Measurements from ENCODE around the gene UBE2I. TPM values are rescaled to one million over a fixed set of nuclear protein-coding genes. Genes with fewer than 3 reads are reported as not detected.
A peak's percentile ranks its signal among the peaks of the same experiment; 100 is the strongest.

The UBE2I gene
- total RNA-seq, 1 experiment from 2014 or later: 71.3 TPM

GRCh38 chr16:1344499-1344898 is 35.1 kb downstream of the UBE2I start:
- Histone ChIP-seq H3K9me2 (replicated peaks; ENCODE audit: low read length) (no peaks in the 10 kb centered on the region), H3K9ac (ENCODE audit: low read length) (no peak overlapping the region), H3K4me1 (ENCODE audit: insufficient read depth, low read length) (no peaks in the 10 kb centered on the region; the same call in 1 of the 2 replicates), H3F3A (ENCODE audit: low read length, unreplicated experiment) (no peaks in the 10 kb centered on the region), H3K36me3 (ENCODE audit: low read depth, low read length) (no peaks in the 10 kb centered on the region), H4K20me1 (ENCODE audit: low read length) (no peaks in the 10 kb centered on the region), H2AFZ (ENCODE audit: low read length) (no peak overlapping the region), H3K4me2 (ENCODE audit: low read length) (peak overlapping the region; percentile 100), H3K79me2 (ENCODE audit: low read length) (no peaks in the 10 kb centered on the region), H3K27me3 (ENCODE audit: low read length) (no peaks in the 10 kb centered on the region), H3K4me3 (ENCODE audit: low read length) (no peak overlapping the region; the same call in 1 of the 2 replicates), H3K27ac (ENCODE audit: low read length) (no peak overlapping the region), H3K9me3 (ENCODE audit: low read length) (no peaks in the 10 kb centered on the region)
- BruUV-seq (replicated peaks): no TSS peak
- CTCF ChIA-PET: interaction anchor here (0.6 kb wide), 1 partner anchor 25 kb away, joined by 3 read pairs; no protein-coding TSS in a partner anchor
- POLR2A ChIA-PET (ENCODE audit: unreplicated experiment): no interaction called here
- DNase-seq (no peak), ATAC-seq (no peak)
- intact Hi-C loops (cut with micrococcal nuclease): no loop called here
- no peak for TF ChIP-seq EZH2phosphoT487 (IDR thresholded peaks at IDR 0.05; ENCODE audit: borderline replicate concordance, low read length)
- no peak for TF ChIP-seq EZH2 (IDR thresholded peaks at IDR 0.05; ENCODE audit: low read length, unreplicated experiment)
- TF ChIP-seq, protein P1, sequence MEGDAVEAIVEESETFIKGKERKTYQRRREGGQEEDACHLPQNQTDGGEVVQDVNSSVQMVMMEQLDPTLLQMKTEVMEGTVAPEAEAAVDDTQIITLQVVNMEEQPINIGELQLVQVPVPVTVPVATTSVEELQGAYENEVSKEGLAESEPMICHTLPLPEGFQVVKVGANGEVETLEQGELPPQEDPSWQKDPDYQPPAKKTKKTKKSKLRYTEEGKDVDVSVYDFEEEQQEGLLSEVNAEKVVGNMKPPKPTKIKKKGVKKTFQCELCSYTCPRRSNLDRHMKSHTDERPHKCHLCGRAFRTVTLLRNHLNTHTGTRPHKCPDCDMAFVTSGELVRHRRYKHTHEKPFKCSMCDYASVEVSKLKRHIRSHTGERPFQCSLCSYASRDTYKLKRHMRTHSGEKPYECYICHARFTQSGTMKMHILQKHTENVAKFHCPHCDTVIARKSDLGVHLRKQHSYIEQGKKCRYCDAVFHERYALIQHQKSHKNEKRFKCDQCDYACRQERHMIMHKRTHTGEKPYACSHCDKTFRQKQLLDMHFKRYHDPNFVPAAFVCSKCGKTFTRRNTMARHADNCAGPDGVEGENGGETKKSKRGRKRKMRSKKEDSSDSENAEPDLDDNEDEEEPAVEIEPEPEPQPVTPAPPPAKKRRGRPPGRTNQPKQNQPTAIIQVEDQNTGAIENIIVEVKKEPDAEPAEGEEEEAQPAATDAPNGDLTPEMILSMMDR (conservative IDR thresholded peaks at IDR 0.05; ENCODE audit: low read depth, low read length): no peak

- Histone ChIP-seq H3K27ac (ENCODE audit: low read length) (no peak overlapping the region), H3K4me2 (ENCODE audit: low read length) (no peak overlapping the region), H3K9me2 (replicated peaks; ENCODE audit: low read length) (no peaks in the 10 kb centered on the region), H2AFZ (ENCODE audit: low read length) (no peak overlapping the region), H3K9me3 (ENCODE audit: low read length) (no peaks in the 10 kb centered on the region), H3F3A (ENCODE audit: low read length, unreplicated experiment) (no peaks in the 10 kb centered on the region), H3K4me3 (ENCODE audit: low read length) (no peak overlapping the region), H4K20me1 (ENCODE audit: low read length) (no peaks in the 10 kb centered on the region), H3K4me1 (ENCODE audit: insufficient read depth, low read length) (no peaks in the 10 kb centered on the region; the same call in 1 of the 2 replicates), H3K36me3 (ENCODE audit: low read depth, low read length) (no peaks in the 10 kb centered on the region), H3K79me2 (ENCODE audit: low read length) (no peaks in the 10 kb centered on the region), H3K9ac (ENCODE audit: low read length) (no peak overlapping the region), H3K27me3 (ENCODE audit: low read length) (no peaks in the 10 kb centered on the region)
- no peak for TF ChIP-seq EZH2 (IDR thresholded peaks at IDR 0.05; ENCODE audit: low read length, unreplicated experiment)
- no TSS peak for BruUV-seq (replicated peaks)
- CTCF ChIA-PET: no interaction called here
- POLR2A ChIA-PET (ENCODE audit: unreplicated experiment): no interaction called here
- ATAC-seq: no peak
- no peak for DNase-seq
- intact Hi-C loops (cut with micrococcal nuclease): no loop called here
These were observed 35.7 kb downstream of the UBE2I start for GRCh38 chr16:1345087-1345486.

DNA sequence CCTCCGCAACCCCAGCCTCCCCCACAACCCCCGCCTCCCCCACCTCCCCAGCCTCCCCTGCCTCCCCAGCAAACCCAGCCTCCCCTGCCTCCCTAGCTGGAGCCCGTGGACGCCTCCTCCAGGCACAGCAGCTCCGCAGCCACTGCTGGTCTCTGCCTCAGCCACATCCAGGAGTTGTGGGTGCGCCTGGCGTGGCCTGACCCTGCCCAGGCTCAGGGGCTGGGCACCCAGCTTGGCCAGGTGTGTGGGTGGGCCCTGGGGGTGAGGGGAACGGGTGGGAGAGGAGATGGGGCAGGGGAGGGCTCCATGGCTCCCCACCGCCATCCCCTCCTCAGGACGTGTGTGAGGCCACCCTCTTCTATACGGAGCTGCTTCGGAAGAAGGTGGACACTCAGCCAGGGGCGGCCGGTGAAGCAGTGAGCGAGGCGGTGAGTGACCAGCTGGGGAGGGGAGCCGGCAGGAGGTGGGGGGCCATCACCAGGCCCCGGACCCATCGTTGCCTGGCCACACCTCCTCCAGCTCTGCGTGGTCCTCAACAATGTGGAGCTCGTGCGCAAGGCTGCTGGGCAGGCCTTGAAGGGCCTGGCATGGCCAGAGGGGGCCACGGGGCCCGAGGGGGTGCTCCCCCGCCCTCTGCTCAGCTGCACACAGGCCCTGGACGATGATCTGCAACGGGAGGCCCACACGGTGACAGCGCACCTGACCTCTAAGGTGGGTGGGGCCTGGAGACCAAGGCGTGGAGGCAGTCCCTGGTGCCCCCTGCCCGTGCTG is 36.4 kb downstream of the UBE2I start:
- no TSS peak for BruUV-seq (replicated peaks)
- Histone ChIP-seq H3K27ac (ENCODE audit: low read length) (no peak overlapping the region), H3K4me1 (ENCODE audit: insufficient read depth, low read length) (no peaks in the 10 kb centered on the region; the same call in 1 of the 2 replicates), H3K9me2 (replicated peaks; ENCODE audit: low read length) (no peaks in the 10 kb centered on the region), H3K79me2 (ENCODE audit: low read length) (peaks cover 4% of the 10 kb centered on the region), H3K27me3 (ENCODE audit: low read length) (no peaks in the 10 kb centered on the region), H2AFZ (ENCODE audit: low read length) (no peak overlapping the region), H4K20me1 (ENCODE audit: low read length) (no peaks in the 10 kb centered on the region), H3K9ac (ENCODE audit: low read length) (no peak overlapping the region), H3K9me3 (ENCODE audit: low read length) (no peaks in the 10 kb centered on the region), H3K4me2 (ENCODE audit: low read length) (no peak overlapping the region), H3K4me3 (ENCODE audit: low read length) (no peak overlapping the region), H3F3A (ENCODE audit: low read length, unreplicated experiment) (no peaks in the 10 kb centered on the region), H3K36me3 (ENCODE audit: low read depth, low read length) (no peaks in the 10 kb centered on the region)
- DNase-seq: no peak
- intact Hi-C loops (cut with micrococcal nuclease): no loop called here
- POLR2A ChIA-PET (ENCODE audit: unreplicated experiment): no interaction called here
- no peak for ATAC-seq
- TF ChIP-seq, protein P1 (conservative IDR thresholded peaks at IDR 0.05; ENCODE audit: low read depth, low read length): no peak
- no peak for TF ChIP-seq EZH2 (IDR thresholded peaks at IDR 0.05; ENCODE audit: low read length, unreplicated experiment)
- no peak for TF ChIP-seq EZH2phosphoT487 (IDR thresholded peaks at IDR 0.05; ENCODE audit: borderline replicate concordance, low read length)
- CTCF ChIA-PET: no interaction called here

Measured in PC-3 (cell line).